GM12878 (cell line): Measurements from ENCODE around the gene APOL4. TPM values are rescaled to one million over a fixed set of nuclear protein-coding genes. Genes with fewer than 3 reads are reported as not detected.

ENCODE experiments used
- ATAC-seq: fragments of 200-7000 bp; cut with Tn5 transposase; 3 replicates; pipeline ENCODE4 v1.9.1; 2020; ENCODE audit warnings: mild to moderate bottlenecking, moderate library complexity
- BruUV-seq: library from RNA; stranded (reverse); fragments of 400-500 nt; replicated peaks from 2 replicates; lab custom pipeline; 2021; lab: Mats Ljungman, UMichigan
- CTCF ChIA-PET: fragments of 300-600 bp; sonication (Branson Sonifier 250); formaldehyde crosslinking; extraction: SDS; loops from one replicate; lab custom pipeline; 2021; ENCODE audit warnings: inconsistent platforms; lab: Yijun Ruan, JAX
- POLR2A ChIA-PET: fragments of 350-600 bp; formaldehyde crosslinking; extraction: SDS; loops from one replicate; lab custom pipeline; 2021; ENCODE audit warnings: inconsistent platforms; lab: Charles Lee
- RAD21 ChIA-PET: fragments of 300-600 bp; sonication (Branson Sonifier 250); formaldehyde crosslinking; loops from one replicate; lab custom pipeline; 2023; ENCODE audit warnings: antibody characterized with exemption; ENCODE audit not compliant: unreplicated experiment; lab: Charles Lee
- SMC1A ChIA-PET: fragments of 300-600 bp; sonication (Branson Sonifier 250); formaldehyde crosslinking; loops from one replicate; lab custom pipeline; 2023; ENCODE audit not compliant: unreplicated experiment, uncharacterized antibody; lab: Charles Lee
- DNase-seq: peaks from one replicate; pipeline ENCODE4 v3.0.0-alpha.2; 2011; ENCODE audit warnings: low read depth, low spot score
- FAIRE-seq: peaks from 3 replicates; lab custom pipeline; 2011; peaks lifted over from hg19 to GRCh38; lab: Jason Lieb, UNC
- H2AFZ ChIP-seq: 2 replicates; pipeline ENCODE4 v1.6.0; 2011; ENCODE audit warnings: low read depth, low read length, control low read depth; ENCODE audit not compliant: control insufficient read depth
- H3K27ac ChIP-seq: 2 replicates; pipeline ENCODE4 v1.5.1; 2011; ENCODE audit warnings: control low read depth; ENCODE audit not compliant: control insufficient read depth, insufficient read depth
- H3K27me3 ChIP-seq, 2 experiments: replicated peaks in 1 of 2; 2 replicates each; pipeline versions ENCODE4 v1.6.0 to v1.6.1; 2011; ENCODE audit warnings: low read length in 1 of 2; ENCODE audit not compliant: control insufficient read depth in 2 of 2, insufficient read depth in 2 of 2
- H3K36me3 ChIP-seq, 2 experiments: 2 replicates each; pipeline ENCODE4 v1.5.1; 2011; ENCODE audit warnings: low read length in 1 of 2; ENCODE audit not compliant: control insufficient read depth in 2 of 2, insufficient read depth in 2 of 2
- H3K4me1 ChIP-seq: 2 replicates; pipeline ENCODE4 v1.6.1; 2011; ENCODE audit warnings: mild to moderate bottlenecking, low read length, moderate library complexity, mixed read lengths; ENCODE audit not compliant: control insufficient read depth, insufficient read depth
- H3K4me2 ChIP-seq: 2 replicates; pipeline ENCODE4 v1.6.0; 2011; ENCODE audit warnings: control low read depth; ENCODE audit not compliant: control insufficient read depth, insufficient read depth
- H3K4me3 ChIP-seq: fragments of 200-600 bp; sonication (generic); 2 replicates; pipeline ENCODE4 v1.5.1; 2016
- H3K79me2 ChIP-seq: 2 replicates; pipeline ENCODE4 v1.6.0; 2011; ENCODE audit warnings: low read length; ENCODE audit not compliant: control insufficient read depth, insufficient read depth
- H3K9ac ChIP-seq: 2 replicates; pipeline ENCODE4 v1.8.0; 2011; ENCODE audit warnings: low read length, control low read depth, mixed read lengths; ENCODE audit not compliant: control insufficient read depth, insufficient read depth
- H3K9me3 ChIP-seq: replicated peaks from 3 replicates; pipeline ENCODE4 v1.5.1; 2011; ENCODE audit warnings: mild to moderate bottlenecking, low read length; ENCODE audit not compliant: control insufficient read depth, insufficient read depth
- H4K20me1 ChIP-seq: 2 replicates; pipeline ENCODE4 v1.6.0; 2011; ENCODE audit not compliant: control insufficient read depth, insufficient read depth
- CHD1 ChIP-seq: IDR thresholded peaks from 2 replicates; pipeline ENCODE4 v1.6.1; 2012; ENCODE audit warnings: low read depth, low read length, improper control_type of control experiment
- E2F8 ChIP-seq: fragments of 450-650 bp; IDR thresholded peaks from 2 replicates; pipeline ENCODE4 v1.6.1; 2018; ENCODE audit warnings: mild to moderate bottlenecking, low read depth, moderate library complexity; ENCODE audit not compliant: partially characterized antibody
- ELK1 ChIP-seq: IDR thresholded peaks from 2 replicates; pipeline ENCODE4 v1.6.1; 2012; ENCODE audit warnings: low read depth, low read length, improper control_type of control experiment
- ETV6 ChIP-seq, 2 experiments: fragments of 450-650 bp in 1 of 2; IDR thresholded peaks in 1 of 2; conservative IDR thresholded peaks in 1 of 2; 2 replicates each; pipeline ENCODE4 v1.6.1; 2014; ENCODE audit warnings: antibody characterized with exemption in 1 of 2, borderline replicate concordance in 1 of 2, low read depth in 1 of 2, mild to moderate bottlenecking in 1 of 2, moderate library complexity in 1 of 2
- POLR2AphosphoS5 ChIP-seq: IDR thresholded peaks from 2 replicates; pipeline ENCODE4 v1.6.1; 2011; ENCODE audit warnings: mild to moderate bottlenecking, low read length, inconsistent platforms
- RB1 ChIP-seq: fragments of 450-650 bp; formaldehyde crosslinking; IDR thresholded peaks from 2 replicates; pipeline ENCODE4 v1.6.1; 2017; ENCODE audit warnings: mild to moderate bottlenecking, borderline replicate concordance
- RELA ChIP-seq: fragments of 450-650 bp; IDR thresholded peaks from 2 replicates; pipeline ENCODE4 v1.8.0; 2014; ENCODE audit warnings: borderline replicate concordance; ENCODE audit not compliant: partially characterized antibody
- WGBS: methylation state at CpG from one replicate; pipeline ENCODE4 v1.1.6; 2016; ENCODE audit warnings: low lambda C conversion rate; ENCODE audit not compliant: insufficient replicate concordance, insufficient coverage; ENCODE audit errors: missing lambda C conversion rate; 5-methylcytosine and 5-hydroxymethylcytosine counted together
- in situ Hi-C: fragments of 300-500 bp; cut with MboI; formaldehyde crosslinking; loops from 9 replicates; pipeline ENCODE4 v1.14.3; 2018; ENCODE audit warnings: mixed read lengths
- intact Hi-C: fragments of 100-400 bp; cut with micrococcal nuclease; formaldehyde crosslinking; loops from one replicate; pipeline ENCODE4 v1.14.2; 2022; ENCODE audit not compliant: unreplicated experiment
- polyA plus RNA-seq, 11 experiments: library from polyadenylated mRNA; depleted of rRNA in 4 of 11; unstranded in 6 of 11; stranded (reverse) in 5 of 11; fragments of >200 nt; fragmentation: Nextera tagmentation in 4 of 11; fragmentation: Illumina TruSeq in 1 of 11; extraction: Ambion mirVana in 4 of 11; extraction: Trizol in 1 of 11; gene quantifications; 1 replicate in 1 of 11; 2 replicates in 10 of 11; pipeline versions ENCODE4 v1.2.1 to v1.2.3, GENCODE V29; 2011 to 2016; ENCODE audit warnings: inconsistent platforms in 2 of 11, missing spikeins in 2 of 11, low read depth in 1 of 11
- total RNA-seq, 4 experiments: library from RNA; depleted of rRNA in 3 of 4; stranded (reverse); fragments of >200 nt in 3 of 4; fragmentation: Illumina TruSeq in 1 of 4; extraction: Trizol in 1 of 4; gene quantifications; 2 replicates each; pipeline versions ENCODE4 v1.2.1 to v1.2.3, GENCODE V29; 2013 to 2021

Gene APOL4
- total and polyA plus RNA-seq, 10 of the 15 experiments (the other 5 are each of a cell fraction or from before 2014, with no cell fraction given): 0.03 to 0.24 (median 0.19) TPM; not detected in 7

- Histone ChIP-seq H3K4me1 (peaks cover 1% of the 10 kb centered on the region; the same call in 1 of the 2 replicates), H3K79me2 (peaks cover 6% of the 10 kb centered on the region), H2AFZ (no peak overlapping the region), H3K4me3 (no peak overlapping the region), H3K4me2 (no peak overlapping the region), H3K27ac (no peak overlapping the region), H3K36me3 (peaks cover 2 to 12% of the 10 kb centered on the region in 2 experiments), H3K9ac (no peak overlapping the region), H3K9me3 (no peaks in the 10 kb centered on the region; the same call in 2 of the 3 replicates), H3K27me3 (no peaks in the 10 kb centered on the region), H4K20me1 (no peaks in the 10 kb centered on the region)
- TF ChIP-seq RB1 (no peak), E2F8 (no peak), ELK1 (no peak), POLR2AphosphoS5 (no peak), ETV6 (conservative IDR thresholded peaks at IDR 0.05 in 1 of 2, IDR thresholded peaks at IDR 0.05 in 1 of 2; ENCODE audit: borderline replicate concordance in 1 of 2, low read depth in 1 of 2) (no peak), RELA (no peak), CHD1 (no peak)
- ATAC-seq (no peak), DNase-seq (no peak), FAIRE-seq (no peak)
- CTCF ChIA-PET: interaction anchor here (1.4 to 3.9 kb wide), 2 partner anchors 8 to 28 kb away, joined by 4 to 45 read pairs; no protein-coding TSS in a partner anchor
- RAD21 ChIA-PET: no interaction called here
- SMC1A ChIA-PET: interaction anchor here (0.6 to 3.7 kb wide), 4 partner anchors 12 to 536 kb away, joined by 4 to 32 read pairs (median 12); no protein-coding TSS in a partner anchor
- POLR2A ChIA-PET: interaction anchor here (1.8 to 2.2 kb wide), 2 partner anchors 10 to 12 kb away, joined by 6 to 14 read pairs; partner anchors contain the start of gene APOL3
- in situ Hi-C loops (no loop called here), intact Hi-C loops (no loop called here)
- 81% methylated on average over 3 of the region's 3 CpGs for WGBS
- BruUV-seq: no TSS peak
These were observed 50.5 kb downstream of the APOL4 start for GRCh38 chr22:36151006-36151595.
